ENCODE measurements around the gene MAGI1. TPM values are rescaled to one million over a fixed set of nuclear protein-coding genes. Genes with fewer than 3 reads are reported as not detected.

The MAGI1 gene
- total and polyA plus RNA-seq, 2 donors (not counting 1 experiment from before 2014, with no cell fraction given), result 0.10 to 0.22 TPM

DNA sequence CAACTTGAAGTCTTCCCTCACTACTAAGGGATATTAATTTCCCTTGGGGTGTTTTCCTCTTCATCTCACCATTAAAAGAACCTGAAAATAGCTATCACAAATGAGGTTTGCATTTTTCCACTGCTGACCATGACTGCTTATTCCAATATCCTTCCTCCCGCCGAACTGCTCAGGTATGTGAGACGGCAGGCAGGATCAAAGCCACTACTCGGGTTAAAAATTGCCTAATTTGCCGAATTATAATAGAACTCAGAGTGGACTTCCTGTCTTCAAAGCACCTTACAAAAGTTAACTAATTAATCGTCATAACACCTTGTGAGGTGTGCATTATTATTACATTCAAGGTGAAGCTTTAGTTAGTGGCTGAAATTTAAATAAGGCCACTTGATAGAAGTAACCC is 695.7 kb downstream of the MAGI1 start:
- H3K4me3 ChIP-seq (ENCODE audit: control extremely low read depth in 1 of 5, extremely low read depth in 1 of 5, insufficient read depth in 1 of 5, low read depth in 2 of 5, low read length in 4 of 5), result no peak overlapping the region
- intact Hi-C loops (cut with micrococcal nuclease), result no loop called here
- Mint-ChIP-seq H3K27ac (no peak overlapping the region), H3K9me3 (ENCODE audit: insufficient read depth) (no peaks in the 10 kb centered on the region), H3K4me1 (no peaks in the 10 kb centered on the region), H3K4me3 (no peak overlapping the region), H3K27me3 (no peaks in the 10 kb centered on the region)
- ChIA-PET CTCF (no interaction called here), POLR2A (no interaction called here)
- H3K79me2 ChIP-seq (ENCODE audit: control insufficient read depth, insufficient read depth, low read length), result no peaks in the 10 kb centered on the region
- DNase-seq (no peak), ATAC-seq (ENCODE audit: low read depth) (no peak)
- H3K4me1 ChIP-seq (ENCODE audit: control insufficient read depth in 2 of 2, insufficient read depth in 2 of 2, low read length in 2 of 2), result no peaks in the 10 kb centered on the region
- no peaks in the 10 kb centered on the region for H4K20me1 ChIP-seq (ENCODE audit: control insufficient read depth, insufficient read depth, low read length, poor library complexity, severe bottlenecking)
- H3K9me3 ChIP-seq (ENCODE audit: control extremely low read depth in 1 of 3, control insufficient read depth in 2 of 3, insufficient read depth in 1 of 3, low read length in 2 of 3), result peaks cover 0 to 10% (median 0%) of the 10 kb centered on the region in 3 donors
- WGBS (ENCODE audit: insufficient coverage), result 96% methylated on average over 3 of the region's 6 CpGs
- TF ChIP-seq EZH2 (IDR thresholded peaks at IDR 0.05; ENCODE audit: borderline replicate concordance, insufficient read depth, low read depth, low read length, poor library complexity, severe bottlenecking) (no peak), CTCF (IDR thresholded peaks at IDR 0.05) (no peak)
- no peak overlapping the region for H3K27ac ChIP-seq (ENCODE audit: low read length in 2 of 2)
- H3K4me2 ChIP-seq (replicated peaks; ENCODE audit: low read depth, low read length, poor library complexity, severe bottlenecking), result no peak overlapping the region
- no peak overlapping the region for H3K9ac ChIP-seq (ENCODE audit: low read length)
- no peaks in the 10 kb centered on the region for H3K36me3 ChIP-seq (replicated peaks in 1 of 2; ENCODE audit: control extremely low read depth in 1 of 2, control insufficient read depth in 1 of 2, extremely low read depth in 1 of 2, insufficient read depth in 2 of 2, low read length in 1 of 2)
- H3K27me3 ChIP-seq (replicated peaks in 1 of 4; ENCODE audit: control extremely low read depth in 1 of 4, control insufficient read depth in 3 of 4, insufficient read depth in 4 of 4, low read length in 3 of 4), result no peaks in the 10 kb centered on the region
- H2AFZ ChIP-seq (ENCODE audit: insufficient read depth, low read depth, low read length, poor library complexity, severe bottlenecking), result no peak overlapping the region

DNA sequence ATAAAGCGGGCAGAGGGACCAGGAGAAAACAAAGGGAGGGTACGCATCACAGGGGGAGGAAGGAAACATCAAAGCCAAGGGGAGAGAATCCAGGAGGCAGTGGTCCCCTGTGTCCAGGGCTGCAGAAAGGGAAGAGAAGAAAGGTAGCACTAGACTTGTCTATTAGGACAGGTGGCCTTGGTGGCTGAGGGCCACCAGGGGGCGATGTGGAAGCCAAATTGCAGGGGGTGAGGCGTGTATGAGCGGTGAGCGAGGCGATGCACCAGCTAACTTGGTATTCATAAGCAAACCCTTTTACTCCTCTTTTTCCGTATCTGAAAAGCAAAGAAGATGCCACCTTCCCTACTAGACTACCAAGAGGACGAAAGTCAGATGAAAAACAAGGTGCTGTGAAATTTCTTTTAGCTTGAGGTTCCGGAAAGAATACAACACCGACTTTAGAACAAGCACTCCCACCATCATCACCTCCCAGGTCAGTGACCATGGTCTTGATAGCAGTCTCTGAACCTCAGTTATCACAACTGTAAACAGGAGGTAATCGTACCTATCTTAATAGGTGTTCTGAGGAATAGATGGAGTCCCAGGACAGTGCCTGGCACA is 696.5 kb downstream of the MAGI1 start:
- ChIA-PET POLR2A (no interaction called here), CTCF (no interaction called here)
- Histone ChIP-seq H4K20me1 (ENCODE audit: control insufficient read depth, insufficient read depth, low read length, poor library complexity, severe bottlenecking) (no peaks in the 10 kb centered on the region), H3K27me3 (replicated peaks in 1 of 4; ENCODE audit: control extremely low read depth in 1 of 4, control insufficient read depth in 3 of 4, insufficient read depth in 4 of 4, low read length in 3 of 4) (no peaks in the 10 kb centered on the region), H3K79me2 (ENCODE audit: control insufficient read depth, insufficient read depth, low read length) (no peaks in the 10 kb centered on the region), H3K4me1 (ENCODE audit: control insufficient read depth in 2 of 2, insufficient read depth in 2 of 2, low read length in 2 of 2) (no peaks in the 10 kb centered on the region), H3K9me3 (ENCODE audit: control extremely low read depth in 1 of 3, control insufficient read depth in 2 of 3, insufficient read depth in 1 of 3, low read length in 2 of 3) (peaks cover 0 to 10% (median 0%) of the 10 kb centered on the region in 3 donors), H3K4me2 (replicated peaks; ENCODE audit: low read depth, low read length, poor library complexity, severe bottlenecking) (no peak overlapping the region), H2AFZ (ENCODE audit: insufficient read depth, low read depth, low read length, poor library complexity, severe bottlenecking) (no peak overlapping the region), H3K9ac (ENCODE audit: low read length) (no peak overlapping the region), H3K4me3 (ENCODE audit: control extremely low read depth in 1 of 5, extremely low read depth in 1 of 5, insufficient read depth in 1 of 5, low read depth in 2 of 5, low read length in 4 of 5) (no peak overlapping the region), H3K27ac (ENCODE audit: low read length in 2 of 2) (no peak overlapping the region), H3K36me3 (replicated peaks in 1 of 2; ENCODE audit: control extremely low read depth in 1 of 2, control insufficient read depth in 1 of 2, extremely low read depth in 1 of 2, insufficient read depth in 2 of 2, low read length in 1 of 2) (no peaks in the 10 kb centered on the region)
- no peak for ATAC-seq (ENCODE audit: low read depth)
- no peak overlapping the region for H3K27ac Mint-ChIP-seq
- no peak overlapping the region for H3K4me3 Mint-ChIP-seq
- 85% methylated on average over 3 of the region's 12 CpGs for WGBS (ENCODE audit: insufficient coverage)
- no peak for TF ChIP-seq EZH2 (IDR thresholded peaks at IDR 0.05; ENCODE audit: borderline replicate concordance, insufficient read depth, low read depth, low read length, poor library complexity, severe bottlenecking)
- TF ChIP-seq CTCF (IDR thresholded peaks at IDR 0.05), result no peak
- H3K4me1 Mint-ChIP-seq, result no peaks in the 10 kb centered on the region
- DNase-seq, result no peak
- intact Hi-C loops (cut with micrococcal nuclease), result no loop called here
- no peaks in the 10 kb centered on the region for H3K27me3 Mint-ChIP-seq
- no peaks in the 10 kb centered on the region for H3K9me3 Mint-ChIP-seq (ENCODE audit: insufficient read depth)
